Stomach (tissue), 4 donors: ENCODE data around the gene LRRC3.

Experiments used
- POLR2A ChIP-seq, 4 donors: fragments of 450-650 bp; IDR thresholded peaks; one replicate each; pipeline ENCODE4 v1.6.1; 2016; ENCODE audit warnings: antibody characterized with exemption in 4 of 4, control low read depth in 2 of 4, mild to moderate bottlenecking in 1 of 4, moderate library complexity in 1 of 4
- POLR2AphosphoS5 ChIP-seq, 3 donors: sonication (generic); formaldehyde crosslinking; IDR thresholded peaks; one replicate each; pipeline ENCODE4 v1.6.1; 2016; ENCODE audit warnings: antibody characterized with exemption in 3 of 3

DNA sequence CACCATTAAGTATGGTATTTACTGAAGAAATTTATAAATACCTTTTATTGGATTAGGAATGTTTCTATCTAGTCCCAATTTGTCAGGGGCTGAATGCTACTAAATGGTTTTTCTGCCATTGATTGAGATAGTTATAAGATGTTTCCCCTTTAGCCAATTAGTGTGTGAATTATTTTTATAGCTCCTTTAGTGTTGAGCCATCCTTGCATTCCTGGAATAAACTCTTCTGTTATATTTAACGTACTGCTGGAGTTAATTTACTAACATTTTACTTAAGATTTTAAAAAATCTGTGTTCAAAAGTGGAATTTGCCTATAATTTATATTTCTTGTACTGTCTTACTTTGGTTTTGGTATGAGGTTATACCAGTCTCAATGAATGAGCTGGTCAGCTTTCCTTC lies 25.4 kb upstream of the LRRC3 start:
- TF ChIP-seq POLR2AphosphoS5 (IDR thresholded peaks at IDR 0.05): no peak
- TF ChIP-seq POLR2A (IDR thresholded peaks at IDR 0.05): no peak
